HFF-Myc (cell line): Measurements from ENCODE around the gene CARD10.
A peak's percentile ranks its signal among the peaks of the same experiment; 100 is the strongest.

Experiments used
- DNase-seq: peaks from one replicate; pipeline ENCODE4 v3.0.0-alpha.2; 2011; ENCODE audit warnings: low read depth; ENCODE audit errors: extremely low read depth
- H3K4me3 ChIP-seq: replicated peaks from 2 replicates; pipeline ENCODE4 v1.5.1; 2011; ENCODE audit warnings: low read depth, mild to moderate bottlenecking, control low read depth, low read length
- TF ChIP-seq, protein P1 (sequence below): IDR thresholded peaks from 2 replicates; pipeline ENCODE4 v1.5.1; 2012; ENCODE audit warnings: mild to moderate bottlenecking, low read depth, low read length, control low read depth; ENCODE audit errors: missing control alignments

The CARD10 gene

DNA sequence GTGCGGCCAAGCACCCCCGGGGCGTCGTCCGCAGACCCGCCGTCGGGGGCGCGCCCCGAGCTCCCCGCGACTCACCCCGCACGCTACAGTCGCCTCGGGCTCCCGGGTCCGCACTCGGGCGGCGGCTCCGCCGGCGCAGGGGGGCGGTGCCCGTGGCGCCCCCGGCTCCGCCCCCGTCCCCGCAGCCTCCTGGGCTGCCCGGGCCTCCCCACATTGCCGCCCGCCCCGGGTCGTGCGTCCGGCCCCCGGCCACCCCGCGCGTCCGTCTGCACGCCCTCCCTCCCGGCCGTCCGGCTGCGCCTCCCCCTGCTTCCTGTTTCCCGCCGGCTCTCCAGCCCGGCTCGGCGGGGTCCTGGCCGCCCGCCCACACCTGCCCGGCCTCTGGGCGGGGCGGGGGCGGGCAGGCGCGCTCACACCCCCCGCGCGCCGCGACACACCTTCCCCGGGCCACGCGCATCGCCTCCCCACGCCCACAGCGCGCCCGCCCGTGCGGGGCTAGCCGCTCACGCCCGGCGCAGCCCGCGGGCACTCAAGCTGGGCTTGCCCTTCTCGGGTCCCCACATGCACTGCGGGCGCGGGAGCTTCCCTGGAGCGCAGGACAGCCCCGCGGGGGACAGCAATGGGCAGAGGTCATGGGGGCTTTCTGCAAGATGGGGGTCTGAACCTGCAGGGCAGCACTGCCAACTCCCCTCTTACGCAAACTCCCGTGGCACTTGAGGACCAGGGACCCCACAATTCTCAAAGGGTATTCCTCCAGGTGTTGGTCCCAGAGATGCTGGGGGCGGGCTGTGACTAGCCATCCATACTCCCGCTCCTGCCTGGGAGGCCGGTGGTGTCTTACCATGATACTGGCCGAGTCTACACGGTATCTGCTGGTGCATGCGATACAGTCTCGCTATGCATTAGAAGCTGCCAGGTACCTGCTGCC is at the start of gene CARD10:
CARD10 (minus strand) TSS at position 148 of the 928 bp plus-strand sequence. CDS start 215 bp downstream, outside the sequence.
- peak within 1 kb of the TSS; percentile 67 for H3K4me3 ChIP-seq
- no peak for DNase-seq
- TF ChIP-seq, protein P1, sequence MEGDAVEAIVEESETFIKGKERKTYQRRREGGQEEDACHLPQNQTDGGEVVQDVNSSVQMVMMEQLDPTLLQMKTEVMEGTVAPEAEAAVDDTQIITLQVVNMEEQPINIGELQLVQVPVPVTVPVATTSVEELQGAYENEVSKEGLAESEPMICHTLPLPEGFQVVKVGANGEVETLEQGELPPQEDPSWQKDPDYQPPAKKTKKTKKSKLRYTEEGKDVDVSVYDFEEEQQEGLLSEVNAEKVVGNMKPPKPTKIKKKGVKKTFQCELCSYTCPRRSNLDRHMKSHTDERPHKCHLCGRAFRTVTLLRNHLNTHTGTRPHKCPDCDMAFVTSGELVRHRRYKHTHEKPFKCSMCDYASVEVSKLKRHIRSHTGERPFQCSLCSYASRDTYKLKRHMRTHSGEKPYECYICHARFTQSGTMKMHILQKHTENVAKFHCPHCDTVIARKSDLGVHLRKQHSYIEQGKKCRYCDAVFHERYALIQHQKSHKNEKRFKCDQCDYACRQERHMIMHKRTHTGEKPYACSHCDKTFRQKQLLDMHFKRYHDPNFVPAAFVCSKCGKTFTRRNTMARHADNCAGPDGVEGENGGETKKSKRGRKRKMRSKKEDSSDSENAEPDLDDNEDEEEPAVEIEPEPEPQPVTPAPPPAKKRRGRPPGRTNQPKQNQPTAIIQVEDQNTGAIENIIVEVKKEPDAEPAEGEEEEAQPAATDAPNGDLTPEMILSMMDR = no peak

- no peak for DNase-seq
- TF ChIP-seq, protein P1 = no peak
- no peak overlapping the region for H3K4me3 ChIP-seq
Measured at GRCh38 chr22:37568448-37569008, 49.3 kb upstream of the CARD10 start.

GRCh38 chr22:37568012-37568411 is 48.8 kb upstream of the CARD10 start:
- H3K4me3 ChIP-seq = no peak overlapping the region
- TF ChIP-seq, protein P1 = no peak
- no peak for DNase-seq

- no peak overlapping the region for H3K4me3 ChIP-seq
- TF ChIP-seq, protein P1 = peak; percentile 91
- DNase-seq = no peak
Measured at GRCh38 chr22:37566903-37567798, 47.9 kb upstream of the CARD10 start.

DNA sequence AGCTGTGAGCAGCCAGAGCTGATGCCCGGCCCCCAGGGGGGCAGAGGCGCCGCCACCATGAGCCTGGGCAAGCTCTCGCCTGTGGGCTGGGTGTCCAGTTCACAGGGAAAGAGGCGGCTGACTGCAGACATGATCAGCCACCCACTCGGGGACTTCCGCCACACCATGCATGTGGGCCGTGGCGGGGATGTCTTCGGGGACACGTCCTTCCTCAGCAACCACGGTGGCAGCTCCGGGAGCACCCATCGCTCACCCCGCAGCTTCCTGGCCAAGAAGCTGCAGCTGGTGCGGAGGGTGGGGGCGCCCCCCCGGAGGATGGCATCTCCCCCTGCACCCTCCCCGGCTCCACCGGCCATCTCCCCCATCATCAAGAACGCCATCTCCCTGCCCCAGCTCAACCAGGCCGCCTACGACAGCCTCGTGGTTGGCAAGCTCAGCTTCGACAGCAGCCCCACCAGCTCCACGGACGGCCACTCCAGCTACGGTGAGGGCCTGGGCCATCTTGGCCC is 47.2 kb upstream of the CARD10 start:
- TF ChIP-seq, protein P1 = no peak

GRCh38 chr22:37565830-37566229 is 46.6 kb upstream of the CARD10 start:
- TF ChIP-seq, protein P1 = no peak
- DNase-seq = no peak
- H3K4me3 ChIP-seq = no peak overlapping the region

More for the DNA sequence above, 47.2 kb upstream of the CARD10 start:
- H3K4me3 ChIP-seq = no peak overlapping the region
- no peak for DNase-seq
